Skeletal muscle tissue (tissue), 4 donors: ENCODE measurements around the gene GALT. TPM values are rescaled to one million over a fixed set of nuclear protein-coding genes. Genes with fewer than 3 reads are reported as not detected.

ENCODE experiments used
- H3K27ac ChIP-seq: one replicate; pipeline ENCODE4 v1.7.0; 2013; ENCODE audit warnings: mild to moderate bottlenecking, low read depth, low read length, inconsistent platforms
- H3K27me3 ChIP-seq, 3 donors: one replicate each; pipeline ENCODE4 v1.7.0; 2013; ENCODE audit warnings: low read length in 3 of 3; ENCODE audit not compliant: control insufficient read depth in 3 of 3, insufficient read depth in 3 of 3
- H3K36me3 ChIP-seq, 3 donors: one replicate each; pipeline ENCODE4 v1.7.0; 2013; ENCODE audit warnings: low read length in 3 of 3; ENCODE audit not compliant: control insufficient read depth in 3 of 3, insufficient read depth in 3 of 3
- H3K4me1 ChIP-seq, 3 donors: one replicate each; pipeline ENCODE4 v1.7.0; 2013; ENCODE audit warnings: low read length in 3 of 3, mild to moderate bottlenecking in 3 of 3; ENCODE audit not compliant: control insufficient read depth in 3 of 3, insufficient read depth in 3 of 3
- H3K4me3 ChIP-seq, 3 donors: one replicate each; pipeline ENCODE4 v1.7.0; 2013; ENCODE audit warnings: low read length in 3 of 3
- H3K9ac ChIP-seq, 3 donors: one replicate each; pipeline ENCODE4 v1.7.0; 2013; ENCODE audit warnings: low read length in 3 of 3, mild to moderate bottlenecking in 3 of 3, moderate library complexity in 2 of 3, low read depth in 1 of 3
- H3K9me3 ChIP-seq, 3 donors: one replicate each; pipeline ENCODE4 v1.7.0; 2013; ENCODE audit warnings: low read length in 3 of 3; ENCODE audit not compliant: control insufficient read depth in 3 of 3
- total RNA-seq: library from RNA; depleted of rRNA; stranded (reverse); fragments of >200 nt; gene quantifications from one replicate; pipeline ENCODE4 v1.2.3, GENCODE V29; 2014
- donor health status: Osteomylitis.

The GALT gene
- total RNA-seq, 1 donor from 2014 or later: 23.0 TPM

- no peaks in the 10 kb centered on the region for H3K27me3 ChIP-seq
- no peaks in the 10 kb centered on the region for H3K9me3 ChIP-seq
- H3K9ac ChIP-seq: peak overlapping the region; percentile 93 to 98 (median 95)
- H3K4me1 ChIP-seq: peaks cover 28 to 34% (median 29%) of the 10 kb centered on the region in 3 donors
- H3K4me3 ChIP-seq: peak overlapping the region; percentile 90 to 94 (median 93)
- H3K27ac ChIP-seq: peak overlapping the region; percentile 88
- H3K36me3 ChIP-seq: peaks cover 15 to 31% (median 27%) of the 10 kb centered on the region in 3 donors
Measured at GRCh38 chr9:34611251-34611810, 35.1 kb upstream of the GALT start.

- Histone ChIP-seq H3K9ac (peak within 1 kb of the TSS; percentile 93 to 98 (median 95)), H3K36me3 (peaks cover 22 to 38% (median 35%) of the 10 kb centered on the region in 3 donors), H3K9me3 (no peaks in the 10 kb centered on the region), H3K4me1 (peaks cover 28 to 34% (median 29%) of the 10 kb centered on the region in 3 donors), H3K27ac (peak within 1 kb of the TSS; percentile 88), H3K4me3 (peak within 1 kb of the TSS; percentile 90 to 94 (median 93)), H3K27me3 (no peaks in the 10 kb centered on the region)
Measured at GRCh38 chr9:34611811-34612787, 34.4 kb upstream of the GALT start, which contains the start of gene RPP25L. Gene RPP25L (minus strand): TSS chr9:34612097. CDS start chr9:34611296, 801 bp downstream.

GRCh38 chr9:34612788-34613390 is 33.6 kb upstream of the GALT start:
- Histone ChIP-seq H3K9me3 (no peaks in the 10 kb centered on the region), H3K4me3 (peak overlapping the region; percentile 72 to 93 (median 82)), H3K27me3 (no peaks in the 10 kb centered on the region), H3K9ac (peak overlapping the region in 2 of 3 donors; percentile 95 to 98), H3K27ac (peak overlapping the region; percentile 88), H3K36me3 (peaks cover 30 to 46% (median 43%) of the 10 kb centered on the region in 3 donors), H3K4me1 (peaks cover 28 to 34% (median 29%) of the 10 kb centered on the region in 3 donors)

- no peak overlapping the region for H3K27ac ChIP-seq
- H3K36me3 ChIP-seq: peaks cover 37 to 51% (median 50%) of the 10 kb centered on the region in 3 donors
- H3K4me3 ChIP-seq: no peak overlapping the region
- H3K27me3 ChIP-seq: no peaks in the 10 kb centered on the region
- H3K9ac ChIP-seq: no peak overlapping the region
- H3K9me3 ChIP-seq: no peaks in the 10 kb centered on the region
- H3K4me1 ChIP-seq: peaks cover 33 to 42% (median 33%) of the 10 kb centered on the region in 3 donors
Measured at GRCh38 chr9:34615132-34615531, 31.3 kb upstream of the GALT start.

- Histone ChIP-seq H3K27ac (no peak within 1 kb of the TSS), H3K4me3 (peak within 1 kb of the TSS; percentile 80 to 92 (median 86)), H3K9ac (peak within 1 kb of the TSS; percentile 79 to 89 (median 79)), H3K4me1 (peaks cover 16 to 18% (median 16%) of the 10 kb centered on the region in 3 donors), H3K27me3 (peaks cover 34 to 39% (median 38%) of the 10 kb centered on the region in 3 donors), H3K9me3 (no peaks in the 10 kb centered on the region), H3K36me3 (peaks cover 28 to 31% (median 30%) of the 10 kb centered on the region in 3 donors)
Measured at GRCh38 chr9:34620061-34620994, 26.1 kb upstream of the GALT start, which contains the start of gene DCTN3. Gene DCTN3 (minus strand): TSS chr9:34620495. CDS start chr9:34620464, 31 bp downstream.

- no peak overlapping the region for H3K9ac ChIP-seq
- H3K27me3 ChIP-seq: peaks cover 66 to 72% (median 68%) of the 10 kb centered on the region in 3 donors
- H3K4me1 ChIP-seq: peaks cover 20 to 28% (median 24%) of the 10 kb centered on the region in 3 donors
- H3K9me3 ChIP-seq: no peaks in the 10 kb centered on the region
- peaks cover 0 to under 1% (median under 1%) of the 10 kb centered on the region in 3 donors for H3K36me3 ChIP-seq
- no peak overlapping the region for H3K4me3 ChIP-seq
- no peak overlapping the region for H3K27ac ChIP-seq
Measured at GRCh38 chr9:34623374-34624235, 22.9 kb upstream of the GALT start.

- Histone ChIP-seq H3K27me3 (peaks cover 75 to 79% (median 75%) of the 10 kb centered on the region in 3 donors), H3K9me3 (no peaks in the 10 kb centered on the region), H3K9ac (no peak overlapping the region), H3K4me3 (no peak overlapping the region), H3K27ac (no peak overlapping the region), H3K4me1 (peaks cover 20 to 26% (median 26%) of the 10 kb centered on the region in 3 donors), H3K36me3 (no peaks in the 10 kb centered on the region)
Measured at GRCh38 chr9:34624475-34625185, 21.8 kb upstream of the GALT start.

GRCh38 chr9:34625186-34625486 is 21.3 kb upstream of the GALT start:
- Histone ChIP-seq H3K27me3 (peaks cover 77 to 83% (median 78%) of the 10 kb centered on the region in 3 donors), H3K4me1 (peaks cover 16 to 23% (median 21%) of the 10 kb centered on the region in 3 donors), H3K4me3 (no peak overlapping the region), H3K9me3 (no peaks in the 10 kb centered on the region), H3K36me3 (no peaks in the 10 kb centered on the region), H3K9ac (no peak overlapping the region), H3K27ac (no peak overlapping the region)
